GM18517 (cell line): ENCODE measurements around the gene FAM20C.
"Not testable (repeated sequence)": the region's sequence is repeated elsewhere in the genome, so short reads cannot be mapped to it uniquely, and the experiment has no call there.

Experiments used
- ATAC-seq: cut with Tn5 transposase; IDR thresholded peaks from one replicate; pipeline ENCODE4 v1.9.1; 2021; ENCODE audit warnings: mild to moderate bottlenecking, moderate library complexity; ENCODE audit not compliant: unreplicated experiment

FAM20C gene

DNA sequence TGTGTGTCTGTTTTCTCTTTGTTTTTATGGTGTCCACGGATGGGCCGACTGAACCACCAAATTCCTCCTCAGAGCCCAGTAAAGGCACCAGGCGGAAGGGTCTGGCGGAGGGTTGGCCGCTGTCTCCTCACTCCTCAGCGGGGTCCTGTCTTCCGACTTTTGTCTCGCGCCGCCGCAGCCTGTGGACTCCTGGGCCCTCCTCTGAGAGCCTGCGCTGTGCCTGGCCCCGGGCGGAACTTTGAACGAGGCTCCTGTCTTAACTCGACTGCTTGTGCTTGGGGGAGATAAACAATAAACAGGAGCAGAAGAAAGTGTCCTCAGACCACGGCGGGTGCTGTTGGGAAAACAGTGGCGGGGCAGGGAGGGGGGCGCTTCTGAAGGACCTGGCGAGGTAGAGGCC is 2.2 kb upstream of the FAM20C start:
- no peak for ATAC-seq

DNA sequence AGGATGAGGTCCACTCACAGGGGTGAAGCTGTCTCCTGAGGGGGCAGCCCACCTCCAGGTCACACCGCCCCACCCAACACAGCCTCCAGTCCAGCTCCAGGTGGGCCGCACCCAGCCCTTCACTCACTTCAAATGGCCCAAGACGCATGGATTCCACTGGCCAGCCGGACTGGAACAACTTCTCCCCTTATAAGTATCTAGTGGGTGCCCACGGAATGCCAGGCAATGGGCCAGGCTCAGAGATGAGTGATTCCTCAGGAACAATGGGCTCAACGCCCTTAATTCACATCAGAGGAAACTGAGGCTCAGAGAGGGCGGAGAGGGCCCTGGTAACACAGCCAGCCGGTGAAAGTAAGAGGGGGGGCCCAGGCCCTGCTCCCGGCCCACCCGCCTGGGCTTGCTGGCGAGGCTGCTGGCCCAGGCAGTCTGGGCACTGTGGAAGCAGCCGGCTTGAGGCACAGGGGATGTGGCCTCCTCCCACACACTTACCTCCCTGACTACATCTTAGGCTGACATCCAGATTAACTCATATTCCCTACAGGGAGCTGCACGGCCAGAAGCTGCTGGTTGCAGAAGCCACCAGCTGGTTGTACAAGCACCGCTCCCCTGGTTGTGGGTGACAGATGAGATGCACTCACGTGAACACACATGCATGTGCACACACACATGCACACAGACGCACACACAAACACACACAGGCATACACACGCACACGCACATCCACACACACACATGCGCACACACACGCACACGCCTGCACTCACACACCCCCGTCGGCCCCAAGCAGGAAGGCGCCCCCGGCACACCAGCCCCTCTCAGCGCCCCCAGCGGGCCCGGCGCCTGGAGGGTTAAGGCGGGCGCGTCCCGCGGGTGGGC is 1.0 kb upstream of the FAM20C start:
- ATAC-seq, result no peak

DNA sequence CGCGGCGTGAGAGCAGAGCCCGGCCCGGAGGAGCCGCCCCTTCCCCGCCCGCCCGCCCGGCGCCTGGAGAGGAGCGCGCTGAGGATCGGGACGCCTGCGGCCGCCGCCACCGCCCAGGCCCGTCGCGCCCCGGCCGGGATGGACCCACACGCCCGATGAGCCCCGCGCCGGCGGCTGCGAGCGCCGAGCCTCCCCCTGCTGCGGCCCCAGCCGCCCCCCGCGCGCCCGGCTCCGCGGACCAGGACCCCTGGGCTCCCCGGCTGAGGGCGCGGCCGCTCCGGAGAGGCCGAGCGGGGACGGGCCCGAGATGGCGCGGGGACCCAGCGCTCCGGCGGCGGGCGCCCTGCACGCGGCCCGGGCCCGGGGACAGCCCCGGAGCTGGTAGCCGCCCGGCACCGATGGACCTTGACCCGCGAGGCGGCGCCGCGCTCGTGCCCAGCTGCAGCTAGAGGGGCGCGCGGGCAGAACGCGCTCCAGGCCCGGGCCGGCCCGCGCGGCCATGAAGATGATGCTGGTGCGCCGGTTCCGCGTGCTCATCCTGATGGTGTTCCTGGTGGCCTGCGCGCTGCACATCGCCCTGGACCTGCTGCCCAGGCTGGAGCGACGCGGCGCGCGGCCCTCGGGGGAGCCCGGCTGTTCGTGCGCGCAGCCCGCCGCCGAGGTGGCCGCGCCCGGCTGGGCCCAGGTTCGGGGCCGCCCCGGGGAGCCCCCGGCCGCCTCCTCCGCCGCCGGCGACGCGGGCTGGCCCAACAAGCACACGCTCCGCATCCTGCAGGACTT is 520 bp downstream of the FAM20C start:
- ATAC-seq, result no peak

DNA sequence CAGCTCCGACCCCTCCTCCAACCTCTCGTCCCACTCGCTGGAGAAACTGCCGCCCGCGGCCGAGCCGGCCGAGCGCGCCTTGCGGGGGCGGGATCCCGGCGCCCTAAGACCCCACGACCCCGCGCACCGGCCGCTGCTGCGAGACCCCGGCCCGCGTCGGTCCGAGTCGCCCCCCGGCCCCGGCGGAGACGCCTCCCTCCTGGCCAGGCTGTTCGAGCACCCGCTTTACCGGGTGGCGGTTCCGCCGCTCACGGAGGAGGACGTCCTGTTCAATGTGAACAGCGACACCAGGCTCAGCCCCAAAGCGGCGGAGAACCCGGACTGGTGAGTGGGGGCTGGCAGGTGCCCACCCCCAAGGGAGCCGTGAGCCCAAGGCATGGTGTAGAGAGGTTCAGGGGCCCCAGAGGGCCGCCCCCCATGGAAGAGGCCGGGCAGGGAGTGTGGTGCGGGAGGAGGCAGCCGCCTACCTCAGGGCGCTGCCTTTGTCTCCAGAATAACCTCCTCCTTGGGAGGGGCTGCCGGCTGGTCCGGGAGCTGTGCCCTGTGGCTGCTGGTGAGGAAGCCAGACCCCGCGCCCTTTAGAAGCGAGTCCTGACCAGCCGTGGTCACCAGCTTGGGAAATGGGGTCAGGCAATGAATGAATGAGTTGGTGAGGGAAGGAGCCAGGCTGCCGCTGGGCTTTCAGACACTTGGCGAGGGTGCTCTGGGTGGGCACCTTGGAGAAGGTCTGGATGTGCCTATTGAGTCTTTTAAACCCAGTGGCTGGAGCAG is 1.3 kb downstream of the FAM20C start:
- no peak for ATAC-seq

DNA sequence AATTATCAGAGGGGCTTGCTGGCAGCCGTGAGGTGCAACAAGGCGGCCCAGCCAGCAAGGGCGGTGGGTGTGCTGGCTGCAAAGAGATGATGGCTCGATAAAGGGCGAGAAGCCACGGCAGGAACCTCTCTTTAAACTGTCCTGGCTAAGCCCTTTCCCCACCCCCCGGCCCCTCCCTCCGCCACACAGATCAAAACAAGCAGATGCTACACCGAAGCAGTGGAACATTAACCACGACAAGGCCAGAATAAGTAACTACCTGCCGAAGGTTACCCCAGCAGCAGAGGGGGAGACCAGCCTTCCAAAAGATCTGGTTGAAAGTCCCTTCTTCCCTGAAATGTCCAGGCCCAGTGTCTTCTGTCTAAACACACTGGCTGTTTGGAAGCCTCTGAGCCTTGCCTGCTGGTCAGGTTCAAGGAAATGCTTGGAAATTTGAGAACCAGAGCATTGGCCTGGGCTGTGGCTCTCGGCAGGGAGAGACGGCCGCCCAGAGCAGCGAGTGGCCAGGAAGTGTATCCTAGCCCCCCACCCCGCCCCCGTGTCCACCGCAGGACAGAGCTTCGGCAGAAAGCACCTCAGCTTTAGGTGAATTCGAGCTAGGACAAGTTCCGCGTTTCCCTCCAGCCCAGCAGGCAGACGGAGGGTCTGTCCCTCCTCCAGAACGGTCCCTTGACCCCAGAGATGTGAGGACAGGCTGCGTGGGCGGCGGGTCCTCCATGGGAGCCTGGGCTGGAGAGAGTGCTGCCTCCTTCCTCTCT is 2.1 kb downstream of the FAM20C start:
- no peak for ATAC-seq

DNA sequence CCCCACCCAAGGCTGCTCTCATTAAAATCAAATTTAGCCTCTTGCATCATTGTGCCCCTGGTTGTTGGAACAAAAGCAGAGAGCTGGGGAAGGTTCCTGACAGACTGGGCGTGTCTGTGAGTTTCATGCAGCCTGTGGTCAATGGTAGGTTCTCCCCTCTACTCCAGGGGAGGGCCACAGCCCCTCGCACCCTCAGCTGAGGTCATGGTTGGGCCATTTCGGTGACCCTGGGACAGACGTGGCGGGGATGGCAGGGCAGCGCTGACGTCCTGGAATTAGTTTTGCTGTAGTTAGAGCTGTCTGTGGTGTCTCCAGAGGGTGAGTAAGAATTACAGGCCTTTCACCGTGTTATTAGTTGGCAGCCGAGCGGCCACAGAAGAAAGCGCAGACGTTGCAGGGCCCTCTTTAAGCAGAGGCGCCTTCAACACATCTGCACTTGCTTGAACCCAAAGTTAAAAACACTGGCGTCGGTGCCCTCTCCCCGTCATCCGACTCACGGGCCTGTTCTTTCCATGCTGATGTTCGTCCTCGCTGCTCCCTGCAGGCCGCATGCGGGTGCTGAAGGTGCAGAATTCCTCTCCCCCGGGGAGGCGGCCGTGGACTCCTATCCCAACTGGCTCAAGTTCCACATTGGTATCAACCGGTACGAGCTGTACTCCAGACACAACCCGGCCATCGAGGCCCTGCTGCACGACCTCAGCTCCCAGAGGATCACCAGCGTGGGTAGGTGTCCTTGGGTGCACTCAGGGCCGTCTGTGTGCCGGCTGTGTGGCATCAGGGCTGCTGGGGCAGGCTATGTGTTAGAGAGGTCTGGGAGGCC is 2.8 kb downstream of the FAM20C start:
- no peak for ATAC-seq

DNA sequence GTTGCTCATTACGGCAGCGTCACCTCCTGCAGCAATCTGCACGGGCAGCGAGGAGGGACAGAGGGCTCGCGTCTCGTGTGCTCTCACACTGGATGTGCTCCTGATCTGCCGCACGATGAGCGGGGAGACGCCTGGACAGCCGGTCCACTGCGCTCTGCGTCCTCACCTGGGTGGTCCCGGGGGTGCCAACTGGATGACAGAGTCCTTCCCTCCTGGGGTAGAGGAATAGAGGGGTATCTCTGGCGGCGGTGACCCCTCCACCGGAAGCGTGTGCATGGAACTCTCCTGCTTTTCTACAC is 3.4 kb downstream of the FAM20C start:
- ATAC-seq, result no peak

DNA sequence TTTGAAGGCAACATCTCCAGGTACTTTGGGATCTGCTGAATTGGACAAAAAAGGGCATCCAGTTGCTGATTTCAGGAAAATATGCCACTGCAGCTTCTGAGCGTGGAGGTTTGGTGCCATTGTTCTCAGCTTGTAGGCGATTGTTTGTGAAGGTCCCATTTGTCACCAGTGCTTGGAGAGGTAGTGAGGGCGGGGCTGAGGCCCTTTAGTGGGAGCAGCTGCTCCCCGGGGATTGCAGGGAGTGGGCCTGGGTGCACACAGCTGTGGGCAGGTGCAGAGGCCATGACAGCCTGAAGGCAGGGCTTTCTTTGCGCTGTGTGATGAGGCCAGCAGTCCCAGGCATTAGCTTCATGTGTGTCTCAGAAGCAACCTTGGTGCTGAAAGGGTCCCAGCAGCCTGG is 3.9 kb downstream of the FAM20C start:
- no peak for ATAC-seq

DNA sequence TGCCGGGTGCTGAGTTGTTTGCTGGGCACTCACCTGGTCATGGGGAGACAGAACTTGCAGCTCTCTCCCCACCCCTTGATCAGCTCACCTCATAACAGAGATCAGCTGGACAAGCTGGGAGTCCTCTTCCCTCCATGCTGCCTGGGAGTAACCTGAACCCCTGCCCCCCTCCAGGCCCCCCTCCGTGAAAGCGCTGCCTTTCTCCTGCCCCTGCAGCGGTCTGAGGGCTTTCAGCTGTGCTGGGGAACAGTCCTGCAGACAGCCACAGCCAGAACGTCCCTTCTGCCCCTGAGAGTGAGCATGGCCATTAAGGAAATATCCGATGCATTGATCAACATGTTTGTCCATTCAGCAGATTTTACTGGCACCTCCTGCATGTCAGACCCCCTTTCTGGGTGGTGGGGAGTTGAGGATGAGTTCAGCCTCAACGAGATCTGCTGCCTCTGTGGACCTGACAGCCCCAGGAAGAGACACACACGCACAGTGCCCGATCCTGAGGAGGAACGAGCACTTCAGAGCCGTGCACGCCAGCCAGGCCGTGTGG is 4.5 kb downstream of the FAM20C start:
- no peak for ATAC-seq

DNA sequence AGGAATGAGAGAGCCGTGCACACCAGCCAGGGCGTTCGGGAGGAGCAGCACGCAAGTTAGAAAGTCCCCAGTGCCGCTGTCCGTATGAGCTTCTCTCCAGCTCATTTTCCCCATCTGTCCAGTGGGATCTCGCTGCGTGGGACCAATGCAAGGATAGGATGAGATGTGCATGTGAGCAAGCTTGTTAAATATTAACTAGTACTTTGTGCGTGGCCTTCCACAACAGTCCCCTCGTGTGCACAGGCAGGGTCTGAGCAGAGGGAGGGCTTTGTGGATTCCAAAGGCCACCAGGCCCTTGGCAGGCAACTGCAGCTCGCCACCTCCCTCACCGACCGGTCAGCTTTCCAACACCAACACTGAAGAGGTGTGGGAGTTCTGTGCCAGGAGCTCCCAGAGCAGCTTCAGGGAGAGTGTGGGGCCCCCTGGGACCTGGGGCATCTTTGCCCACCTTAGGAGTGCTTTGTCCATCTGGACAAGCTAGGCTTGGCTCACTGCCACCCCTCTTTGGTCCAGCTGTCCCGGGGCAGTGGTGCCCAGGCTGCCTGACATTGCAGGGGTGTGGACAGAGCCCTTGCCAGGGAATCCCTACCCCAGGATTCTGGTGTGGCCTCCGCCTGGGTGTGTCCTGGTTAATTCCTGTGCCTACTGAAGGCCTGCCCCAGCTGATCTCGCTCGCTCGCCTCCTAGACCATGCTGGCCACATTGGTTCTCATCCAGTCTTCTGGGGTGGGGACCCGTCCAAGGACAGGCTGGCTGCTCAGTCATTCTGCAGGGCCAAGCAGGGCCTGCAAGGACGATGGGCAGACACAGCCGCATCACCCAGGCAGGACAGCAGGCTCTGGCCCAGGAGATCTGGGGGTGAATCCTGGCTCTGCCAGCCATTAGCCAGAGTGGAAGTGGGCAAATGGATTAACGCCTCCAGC is 5.3 kb downstream of the FAM20C start:
- no peak for ATAC-seq

DNA sequence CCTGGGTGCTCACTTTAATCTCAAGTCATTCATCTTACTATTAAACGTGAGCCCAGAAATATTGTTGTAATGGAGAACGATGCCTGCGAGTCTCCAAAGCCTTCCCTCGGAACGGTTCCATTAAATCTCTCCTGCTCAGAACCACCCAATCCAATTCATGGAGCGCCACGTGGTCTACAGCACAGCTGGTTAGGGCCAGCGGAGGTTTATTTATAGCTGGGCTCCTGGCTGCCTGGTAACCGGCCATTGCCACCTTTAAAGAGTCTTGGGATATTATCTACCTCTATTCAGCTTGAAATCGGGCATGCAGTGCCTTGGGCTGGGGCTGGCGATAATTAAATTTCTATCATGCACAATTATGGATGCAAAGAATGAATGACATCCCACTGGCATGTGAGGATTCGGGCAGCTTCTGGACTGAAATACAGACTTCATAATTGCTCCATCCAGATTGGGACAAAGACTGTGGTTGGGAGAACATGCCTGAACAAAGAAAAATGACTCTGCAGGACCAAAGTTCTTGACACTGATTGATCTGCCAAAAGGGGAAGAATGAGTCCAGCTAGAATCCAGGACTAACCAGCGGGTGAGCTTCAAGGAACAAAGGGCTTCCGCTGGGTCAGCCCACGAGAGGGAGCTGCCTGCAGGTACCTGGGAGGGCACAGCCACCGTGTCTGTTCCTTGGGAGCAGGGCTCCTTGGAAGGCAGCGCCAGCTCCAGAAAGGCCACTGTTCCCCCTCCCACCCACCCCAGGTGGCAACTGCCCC is 7.3 kb downstream of the FAM20C start:
- no peak for ATAC-seq

DNA sequence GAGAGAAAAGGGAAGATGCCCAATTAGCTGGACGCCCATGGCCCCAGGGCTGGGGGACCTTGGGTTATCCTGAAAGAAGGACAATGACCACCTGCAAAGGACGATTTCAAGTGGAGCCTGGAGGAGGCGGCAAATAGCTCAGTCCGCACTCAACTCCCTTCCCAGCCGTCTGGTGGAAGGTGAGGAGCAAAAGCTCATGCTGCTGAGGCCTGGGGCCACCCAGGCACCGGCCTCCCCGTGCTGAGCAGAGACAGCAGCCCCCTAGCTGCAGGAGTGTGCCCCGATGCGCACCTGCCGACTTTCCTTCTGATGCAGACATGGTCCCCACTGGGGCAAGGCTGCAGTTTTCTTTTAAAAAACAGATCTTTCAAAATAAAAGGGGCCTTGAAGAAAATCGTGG is 7.9 kb downstream of the FAM20C start:
- ATAC-seq, result no peak

DNA sequence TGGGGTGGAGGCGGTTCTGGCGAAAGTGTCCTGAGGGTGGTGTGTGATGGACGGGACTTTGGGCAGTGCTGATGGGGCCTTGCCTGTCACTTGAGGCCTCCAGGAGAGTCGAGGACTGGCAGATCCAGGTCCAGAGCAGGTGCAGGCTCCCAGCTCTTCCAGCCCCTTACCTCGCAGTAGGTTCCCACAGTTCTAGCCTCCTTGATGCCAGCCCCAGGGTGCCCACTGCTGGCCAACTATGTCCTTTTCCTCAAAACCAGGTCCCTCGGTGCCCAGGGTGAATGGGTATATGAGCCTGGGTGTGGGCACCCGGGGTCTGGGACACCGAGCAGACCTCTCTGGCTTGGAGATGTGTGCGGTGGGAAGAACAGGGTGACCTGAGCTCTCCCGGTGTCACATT is 8.3 kb downstream of the FAM20C start:
- ATAC-seq, result no peak

DNA sequence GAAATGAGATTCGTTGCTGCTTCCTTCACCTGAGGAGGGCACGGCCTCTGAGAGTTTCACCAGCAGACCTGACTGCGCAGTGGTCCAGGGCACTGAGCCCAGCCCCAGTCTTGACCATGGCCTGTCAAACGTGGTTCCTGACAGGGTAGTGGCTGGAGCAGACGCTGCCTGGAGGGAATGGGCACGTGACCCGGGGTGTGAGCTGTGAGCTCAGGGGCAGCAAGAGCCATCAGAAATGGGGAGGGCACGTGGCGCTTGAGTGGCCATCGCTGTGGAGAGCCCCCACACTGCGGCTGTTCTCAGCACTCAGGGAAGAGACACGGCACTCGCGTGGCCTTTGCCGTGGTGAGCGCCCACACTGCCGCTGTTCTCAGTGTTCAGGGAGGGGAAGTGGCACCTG is 12.0 kb downstream of the FAM20C start:
- ATAC-seq, result no peak

DNA sequence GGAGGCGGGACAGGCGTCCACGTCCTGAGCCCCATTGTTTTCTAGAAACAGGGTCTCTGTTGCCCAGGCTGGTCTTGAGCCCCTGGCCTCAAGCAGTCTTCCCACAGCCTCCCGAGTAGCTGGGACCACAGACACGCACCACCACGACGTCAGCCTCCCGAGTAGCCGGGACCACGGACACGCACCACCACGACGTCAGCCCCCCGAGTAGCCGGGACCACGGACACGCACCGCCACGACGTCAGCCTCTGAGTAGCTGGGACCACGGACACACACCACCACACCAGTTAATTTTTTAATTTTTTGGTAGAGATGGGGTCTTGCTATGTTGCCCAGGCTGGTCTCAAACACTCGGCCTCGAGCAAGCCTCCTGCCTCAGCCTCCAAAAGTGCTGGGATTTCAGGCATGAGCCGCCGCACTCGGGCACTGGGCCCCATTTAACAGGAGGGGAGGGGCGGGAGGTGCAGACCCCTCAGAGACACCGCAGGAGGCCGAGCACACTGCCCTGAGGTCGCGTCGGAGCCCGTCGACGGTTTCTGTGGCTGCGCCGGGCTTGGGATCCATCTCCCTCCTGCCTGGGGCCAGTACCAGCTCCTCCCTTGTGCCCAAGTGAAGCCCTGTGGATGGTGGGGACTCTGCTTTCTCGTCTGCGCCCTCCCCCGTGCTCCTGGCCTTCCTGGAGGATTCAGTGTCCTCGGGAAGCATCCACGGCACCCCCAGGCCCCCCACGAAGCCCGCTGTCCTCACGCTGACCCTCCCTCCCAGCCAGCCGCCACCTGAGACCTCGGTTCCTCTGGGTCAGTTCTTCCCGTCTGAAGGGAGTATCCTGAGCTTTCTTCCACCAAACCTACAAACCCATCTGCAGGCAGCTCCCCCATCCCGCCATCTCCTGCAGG is 13.0 kb downstream of the FAM20C start:
- ATAC-seq, result no peak

DNA sequence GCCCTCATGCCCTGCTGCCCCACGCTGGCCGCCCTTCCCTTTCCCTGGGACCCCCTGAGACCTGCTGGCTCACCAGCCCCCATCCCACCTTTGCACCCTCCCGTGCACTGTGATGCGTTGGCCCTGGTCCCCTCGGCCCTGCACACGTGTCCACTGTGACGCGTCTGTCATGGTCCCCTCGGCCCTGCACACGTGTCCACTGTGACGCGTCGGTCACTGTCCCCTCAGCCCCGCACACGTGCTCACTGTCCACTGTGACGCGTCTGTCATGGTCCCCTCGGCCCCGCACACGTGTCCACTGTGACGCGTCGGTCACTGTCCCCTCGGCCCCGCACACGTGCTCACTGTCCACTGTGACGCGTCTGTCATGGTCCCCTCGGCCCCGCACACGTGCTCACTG is 14.0 kb downstream of the FAM20C start:
- ATAC-seq, result not testable (repeated sequence)
